NK-92 treated with Interleukin-12 subunit alpha and Interleukin-12 subunit beta, amount 100 ng/mL, for 24 hours (cell line): ENCODE results near the gene VSX1.

Experiments used
- DNase-seq: peaks from one replicate; lab custom pipeline; 2025; lab: John Stamatoyannopoulos, UW

The VSX1 gene

GRCh38 chr20:25053255-25054031 lies 28.5 kb downstream of the VSX1 start:
- no peak for DNase-seq

- no peak for DNase-seq
Observed at GRCh38 chr20:25052255-25053194, 29.4 kb downstream of the VSX1 start.

DNA sequence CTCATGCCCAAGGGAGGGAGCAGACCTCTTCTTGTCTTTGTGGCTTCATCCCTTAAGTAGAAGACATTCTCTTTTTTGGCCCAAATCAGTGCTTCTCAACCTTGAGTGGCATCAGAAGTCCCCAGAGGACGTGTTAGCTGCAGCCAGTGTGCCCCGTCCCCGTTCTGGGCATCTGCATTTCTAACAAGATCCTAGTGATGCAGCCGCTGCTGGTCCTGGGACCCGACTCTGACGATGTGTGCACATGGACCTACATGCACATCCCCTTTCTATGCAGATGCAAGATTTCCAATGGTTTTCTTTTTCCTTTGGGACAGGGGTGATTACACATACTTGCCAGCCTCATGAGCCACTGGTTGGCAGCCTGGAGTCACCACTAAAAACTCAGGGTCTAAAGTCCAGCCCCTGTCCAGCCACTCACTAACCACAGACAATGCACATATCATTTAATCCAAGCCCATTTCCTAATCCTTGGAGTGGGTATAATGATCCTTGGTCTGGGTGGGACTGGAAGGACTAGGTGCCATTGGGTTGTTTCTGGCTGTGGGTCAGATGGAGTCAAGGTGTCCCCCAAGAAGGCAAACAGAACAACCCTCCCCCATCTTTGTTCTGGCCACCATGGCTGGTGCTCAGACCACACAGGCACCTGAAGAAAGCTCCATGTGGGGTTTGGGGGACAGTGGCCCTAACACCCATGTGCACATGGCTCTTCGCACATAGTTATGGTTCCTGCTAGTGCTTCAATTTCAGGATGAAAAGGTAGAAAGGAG lies 30.4 kb downstream of the VSX1 start:
- DNase-seq = no peak

DNA sequence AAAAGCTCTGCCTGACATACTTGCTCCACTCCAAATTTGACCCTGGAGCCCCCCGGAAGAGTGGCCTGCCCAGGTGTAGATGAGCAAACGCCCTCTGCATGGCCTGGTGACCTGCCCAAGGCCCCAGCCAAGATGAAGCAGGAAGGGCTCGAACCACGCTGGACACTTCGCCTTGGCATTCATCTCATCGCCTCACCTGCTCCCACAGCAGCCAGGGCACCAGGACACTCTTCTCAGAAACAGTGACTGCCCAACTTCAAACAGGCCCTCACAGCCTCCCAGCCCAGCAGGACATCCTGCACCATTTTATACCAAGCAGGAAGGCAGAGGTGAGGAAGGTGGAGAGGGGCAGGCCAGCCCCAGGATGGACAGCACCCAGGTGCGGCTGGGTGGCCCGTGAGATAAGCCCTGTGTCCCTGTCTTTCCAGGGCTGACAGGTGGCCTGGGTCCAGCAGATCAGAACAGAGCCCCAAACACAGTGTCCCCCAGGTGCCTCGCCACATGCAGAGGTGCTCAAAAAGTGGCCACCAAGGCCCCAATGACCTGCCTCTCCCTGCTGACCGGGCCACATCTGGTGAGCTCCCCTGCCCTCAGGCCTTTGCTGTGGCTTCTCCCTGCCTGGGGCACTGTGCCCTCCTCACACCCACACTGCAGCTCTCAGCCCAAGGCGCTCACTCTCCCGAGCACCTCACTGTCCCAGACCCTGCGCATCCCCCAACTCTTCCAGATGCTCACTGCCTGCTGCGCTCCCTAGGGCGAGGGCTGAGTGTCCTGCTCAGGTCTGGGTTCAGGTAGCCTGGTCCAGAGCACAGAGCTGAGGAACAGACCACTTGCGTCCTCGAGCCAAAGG lies 31.2 kb downstream of the VSX1 start:
- no peak for DNase-seq

GRCh38 chr20:25050082-25050481 lies 31.9 kb downstream of the VSX1 start:
- DNase-seq = no peak

- no peak for DNase-seq
Observed at GRCh38 chr20:25049261-25050060, 32.5 kb downstream of the VSX1 start.

GRCh38 chr20:25048519-25048952 lies 33.4 kb downstream of the VSX1 start:
- no peak for DNase-seq

DNA sequence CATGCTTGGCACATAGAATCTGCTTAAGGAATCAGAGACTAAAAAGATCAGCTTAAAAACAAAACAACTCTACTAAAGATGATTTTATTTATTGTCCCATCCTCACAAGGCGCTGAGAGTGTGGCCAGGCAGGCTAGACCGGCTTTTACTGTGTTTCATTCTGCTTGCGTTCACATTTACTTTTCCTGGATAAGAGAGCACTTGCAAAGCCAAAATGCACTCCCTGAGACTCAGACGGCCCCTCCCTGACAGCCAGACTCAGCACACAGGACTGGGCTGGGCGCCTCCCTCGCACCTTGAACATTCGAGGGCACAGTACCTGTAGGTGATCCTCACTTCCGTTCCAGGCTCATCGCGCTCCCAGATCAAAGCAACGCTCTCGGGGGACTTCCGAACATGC lies 34.2 kb downstream of the VSX1 start:
- no peak for DNase-seq

- DNase-seq = no peak
Observed at GRCh38 chr20:25046736-25047666, 34.9 kb downstream of the VSX1 start.

DNA sequence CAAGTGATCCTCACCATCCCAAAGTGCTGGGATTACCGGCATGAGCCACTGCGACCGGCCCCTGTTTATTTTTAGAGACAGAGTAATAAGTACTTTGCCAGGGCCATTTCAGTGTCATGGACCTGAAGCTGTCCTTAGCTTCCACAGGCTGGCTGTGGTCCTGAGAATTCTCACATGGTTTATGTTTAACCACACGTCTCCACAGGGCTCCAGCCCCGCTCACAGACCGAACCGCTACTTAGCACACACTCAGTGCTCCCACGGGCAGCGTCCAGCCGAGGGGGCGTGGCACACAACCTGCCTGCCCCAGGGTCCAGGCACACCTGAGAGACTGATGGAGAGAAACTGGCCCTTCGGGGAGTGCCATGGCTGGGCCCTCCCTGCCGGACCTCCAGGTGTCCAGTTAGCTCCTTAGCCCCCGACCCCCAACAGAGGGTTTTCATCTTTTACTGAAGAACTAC lies 35.7 kb downstream of the VSX1 start:
- no peak for DNase-seq

- no peak for DNase-seq
Observed at GRCh38 chr20:25045343-25045712, 36.6 kb downstream of the VSX1 start.

- no peak for DNase-seq
Observed at GRCh38 chr20:25044660-25045342, 37.1 kb downstream of the VSX1 start.

GRCh38 chr20:25044261-25044560 lies 37.7 kb downstream of the VSX1 start:
- DNase-seq = no peak

GRCh38 chr20:25043499-25044260 lies 38.3 kb downstream of the VSX1 start:
- DNase-seq = no peak

DNA sequence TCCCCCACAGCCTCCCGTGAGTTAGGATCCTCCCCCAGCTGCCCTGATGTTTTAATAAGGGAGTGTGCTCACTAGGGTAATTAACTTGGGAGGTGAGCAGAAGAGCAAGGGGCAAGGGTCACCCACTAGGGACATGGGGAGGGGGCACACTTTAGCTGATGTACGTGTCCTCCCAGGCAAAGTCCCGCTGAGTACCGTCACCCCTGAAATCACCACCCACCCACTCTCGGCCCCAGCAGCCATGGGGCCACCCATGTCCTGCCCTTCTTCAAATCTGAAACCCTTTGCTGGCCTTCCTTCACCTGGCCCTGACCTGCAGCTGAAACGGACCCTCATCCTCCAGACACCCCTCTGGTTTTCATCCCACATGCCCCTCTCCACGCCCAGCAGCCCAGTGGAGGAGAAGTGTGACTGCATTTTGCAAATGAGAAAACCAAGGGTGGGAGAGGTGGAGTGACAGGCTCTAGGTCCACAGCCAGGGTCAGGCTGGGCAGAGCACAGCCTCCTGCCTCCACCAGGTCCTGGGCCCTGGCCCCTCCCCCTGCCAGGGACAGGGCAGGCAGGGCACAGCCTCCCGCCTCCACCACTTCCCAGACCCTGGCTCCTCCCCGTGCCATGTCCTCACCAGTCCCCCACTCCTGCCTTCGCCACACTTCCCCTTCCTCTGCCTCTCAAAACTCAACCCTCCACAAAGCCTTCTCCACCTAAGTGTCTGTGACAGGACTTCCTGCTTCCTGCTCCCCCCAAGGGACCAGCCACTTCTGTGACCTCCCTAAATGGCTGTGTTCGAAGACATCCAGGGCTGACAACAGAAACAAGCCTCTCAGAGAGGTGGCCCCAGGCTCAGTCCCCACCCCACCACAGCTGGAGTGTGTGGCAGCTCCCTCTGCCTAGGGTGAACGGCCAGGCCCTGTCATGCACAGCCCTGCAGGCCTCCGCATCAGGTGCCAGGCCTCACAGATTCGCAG lies 39.1 kb downstream of the VSX1 start:
- DNase-seq = no peak

GRCh38 chr20:25041813-25042530 lies 40.0 kb downstream of the VSX1 start:
- no peak for DNase-seq
